ENCODE data around the gene PPOX.

The PPOX gene

GRCh38 chr1:161196521-161197451, 30.6 kb downstream of the PPOX start:
- no peak for DNase-seq (ENCODE audit: extremely low read depth in 1 of 2, low read depth in 1 of 2)

- no peak for DNase-seq (ENCODE audit: extremely low read depth in 1 of 2, low read depth in 1 of 2)
These were observed 31.5 kb downstream of the PPOX start for GRCh38 chr1:161197560-161198193.

DNA sequence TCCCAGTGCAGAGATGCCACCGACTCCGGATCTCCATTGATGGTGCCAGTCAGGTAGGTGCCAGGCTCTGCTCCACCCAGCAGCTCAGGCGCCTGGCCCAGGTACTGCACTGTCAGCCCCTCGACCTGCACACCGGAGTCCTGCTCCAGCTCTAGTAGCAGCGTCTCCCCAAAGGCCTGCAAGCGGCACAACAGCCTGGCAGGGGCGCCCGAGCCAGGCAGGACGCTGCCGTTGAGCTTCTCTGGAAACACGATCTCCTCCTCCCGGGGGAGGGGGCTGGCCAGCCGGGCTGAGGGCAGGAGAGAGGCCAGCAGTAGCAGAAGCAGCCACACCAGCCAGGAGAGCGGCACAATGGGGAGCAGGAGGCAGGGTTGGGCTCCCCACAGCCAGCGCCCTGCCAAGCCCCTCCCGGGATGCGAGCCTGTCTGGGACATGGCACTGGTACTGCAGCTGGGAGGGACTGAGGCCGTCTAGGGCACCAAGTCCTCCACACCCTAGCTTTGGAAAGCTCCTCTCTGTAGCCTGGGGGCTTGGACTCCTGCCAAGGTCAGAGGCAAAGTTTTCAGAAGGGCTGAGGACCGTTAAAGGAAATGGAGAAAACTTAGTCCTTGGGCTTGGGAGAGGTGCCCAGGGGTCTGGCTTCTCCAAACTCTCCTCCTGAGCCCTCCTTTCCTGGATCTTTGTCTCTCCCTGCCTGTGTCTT, 32.1 kb downstream of the PPOX start:
- DNase-seq (ENCODE audit: extremely low read depth in 1 of 2, low read depth in 1 of 2), result no peak

- no peak for DNase-seq (ENCODE audit: extremely low read depth in 1 of 2, low read depth in 1 of 2)
These were observed 32.7 kb downstream of the PPOX start, which contains the start of gene ADAMTS4 for GRCh38 chr1:161198897-161199431. TSS of gene ADAMTS4 (minus strand) at chr1:161199054. CDS start at chr1:161198627, 427 bp downstream.

DNA sequence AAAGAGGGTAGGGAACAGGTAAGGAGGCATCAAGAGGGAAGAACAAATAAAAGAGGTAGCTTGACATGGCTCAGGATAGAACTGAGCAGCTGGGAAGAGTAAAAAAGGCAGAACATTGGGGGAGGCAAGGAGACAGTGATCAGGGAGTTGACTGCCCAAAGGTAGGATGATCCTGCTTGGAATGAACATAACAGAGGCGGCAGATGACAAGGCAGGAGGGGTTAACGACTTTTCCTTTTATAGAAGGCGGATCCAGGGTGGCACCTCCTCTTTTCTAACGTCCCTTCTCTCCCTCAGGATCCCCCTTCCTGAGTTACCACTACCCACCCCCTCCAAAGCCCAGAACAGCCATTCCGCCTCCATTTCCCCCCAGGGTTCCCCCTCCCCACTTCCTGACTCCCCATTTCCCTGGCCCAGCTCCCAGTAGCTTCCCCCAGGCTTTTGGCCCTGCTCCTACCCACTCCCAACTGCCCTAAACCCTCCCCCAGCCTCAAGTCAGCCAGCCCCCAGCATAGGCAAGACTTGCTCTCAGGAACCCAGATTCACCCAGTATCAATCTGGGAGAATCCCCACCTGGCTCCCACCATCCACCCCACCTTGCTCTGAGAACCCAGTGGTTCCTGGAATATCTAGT, 33.4 kb downstream of the PPOX start:
- DNase-seq (ENCODE audit: extremely low read depth in 1 of 2, low read depth in 1 of 2), result no peak

- no peak for DNase-seq (ENCODE audit: extremely low read depth in 1 of 2, low read depth in 1 of 2)
These were observed 34.3 kb downstream of the PPOX start for GRCh38 chr1:161200421-161200991.

DNA sequence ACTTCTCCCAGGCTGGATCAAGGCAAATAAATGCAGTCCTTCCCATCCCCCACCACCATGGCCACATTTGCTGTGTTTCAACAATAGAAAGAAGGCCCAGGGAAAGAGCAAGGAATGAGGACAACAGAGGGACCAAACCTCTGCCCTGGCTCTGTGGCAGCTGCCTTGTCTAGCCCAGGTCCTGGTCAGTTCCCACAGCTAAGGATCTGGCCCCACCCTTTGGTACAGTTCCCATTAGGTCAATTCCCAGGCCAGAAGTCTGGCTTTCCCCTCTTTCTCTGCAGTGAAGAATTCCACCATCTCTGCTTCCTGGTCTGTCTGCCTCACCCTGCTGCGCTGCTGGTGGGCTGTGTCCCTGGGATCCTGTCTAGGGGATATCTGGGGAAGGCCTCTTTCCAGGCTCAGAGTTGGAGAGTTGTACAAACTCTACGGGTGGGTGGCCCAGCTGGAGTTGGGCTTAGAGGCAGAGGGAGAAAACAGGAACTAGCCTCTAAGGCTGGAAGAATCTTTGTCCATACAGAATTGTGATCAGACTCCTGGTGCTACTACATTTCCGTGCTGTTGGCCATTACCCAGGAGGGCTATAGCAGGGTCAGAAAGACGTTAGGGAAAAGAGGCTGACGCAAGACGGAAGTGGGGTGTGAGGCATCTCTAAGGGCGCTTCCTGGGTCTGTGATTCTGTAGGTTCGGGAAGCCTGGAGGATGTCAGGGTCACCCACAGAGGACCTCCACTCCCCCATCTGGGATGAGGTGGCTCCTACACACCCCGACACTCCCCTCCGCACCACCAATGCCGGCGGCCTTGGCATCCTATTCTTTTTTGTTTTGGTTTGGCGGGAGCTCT, 35.0 kb downstream of the PPOX start:
- no peak for DNase-seq (ENCODE audit: extremely low read depth in 1 of 2, low read depth in 1 of 2)

- DNase-seq (ENCODE audit: extremely low read depth in 1 of 2, low read depth in 1 of 2), result peak; percentile 88 to 96
These were observed 35.8 kb downstream of the PPOX start, which contains the start of gene NDUFS2 for GRCh38 chr1:161201836-161202712. TSS of gene NDUFS2 (plus strand) at chr1:161202367. CDS start at chr1:161202386, 19 bp downstream.

- DNase-seq (ENCODE audit: extremely low read depth in 1 of 2, low read depth in 1 of 2), result no peak
These were observed 40.4 kb downstream of the PPOX start for GRCh38 chr1:161206411-161207140.

DNA sequence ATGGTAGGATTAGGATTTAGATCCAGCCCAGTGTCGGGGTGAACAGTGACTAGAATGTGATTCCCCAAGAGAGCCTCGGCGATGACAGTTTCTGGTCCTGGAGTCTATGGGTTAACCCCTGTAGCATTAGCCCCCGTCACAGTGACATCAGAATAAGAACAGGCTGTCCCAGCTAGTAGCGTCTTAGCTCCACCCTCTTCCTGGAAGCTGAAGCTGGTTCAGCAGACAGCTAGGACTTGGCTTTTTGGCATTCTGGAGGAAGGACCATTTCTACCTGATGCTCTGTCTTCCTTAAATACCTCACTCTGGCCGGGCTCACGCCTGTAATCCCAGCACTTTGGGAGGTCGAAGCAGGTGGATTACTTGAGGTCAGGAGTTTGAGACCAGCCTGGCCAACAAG, 40.9 kb downstream of the PPOX start:
- no peak for DNase-seq (ENCODE audit: extremely low read depth in 1 of 2, low read depth in 1 of 2)

GRCh38 chr1:161209790-161210409, 43.7 kb downstream of the PPOX start:
- DNase-seq (ENCODE audit: extremely low read depth in 1 of 2, low read depth in 1 of 2), result peak; percentile 37 to 60

DNA sequence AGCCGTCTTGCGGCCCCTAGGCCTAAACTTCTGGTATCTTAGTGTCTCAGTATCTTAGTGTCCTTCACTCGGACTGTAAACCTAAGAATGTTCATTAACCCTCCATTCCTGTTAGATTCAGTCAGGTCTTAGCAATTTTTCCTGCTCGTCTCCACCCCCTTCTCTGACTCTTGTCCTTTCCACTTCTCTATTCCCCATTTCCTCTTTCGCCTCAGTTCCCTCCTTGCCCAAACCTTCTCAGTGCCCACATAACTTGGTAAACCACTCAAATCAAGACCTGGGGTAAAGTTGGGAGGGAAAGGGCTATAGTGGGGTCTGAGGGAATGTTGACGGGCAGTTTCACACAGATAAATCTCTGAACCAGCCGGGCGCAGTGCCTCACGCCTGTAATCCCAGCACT, 48.1 kb downstream of the PPOX start:
- DNase-seq (ENCODE audit: extremely low read depth in 1 of 2, low read depth in 1 of 2), result no peak

DNA sequence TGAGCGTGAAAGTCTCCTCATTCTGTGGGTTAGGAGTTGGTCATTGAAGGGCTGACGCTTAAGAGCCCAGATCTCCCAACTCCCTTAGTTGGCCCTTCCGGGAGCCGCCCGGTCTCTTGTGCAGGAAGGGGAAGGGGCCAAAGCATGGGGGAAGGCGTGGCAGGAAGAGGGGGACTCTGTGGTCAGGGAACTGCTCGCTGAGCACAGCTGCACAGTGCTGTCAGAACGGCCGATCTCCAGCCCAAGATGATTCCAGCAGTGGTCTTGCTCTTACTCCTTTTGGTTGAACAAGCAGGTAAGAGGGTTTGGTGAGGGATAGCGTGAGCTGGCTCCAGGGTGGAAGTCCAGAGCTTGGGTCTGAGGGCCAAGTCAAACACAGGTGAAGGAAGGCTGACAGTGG, 48.9 kb downstream of the PPOX start, which contains the start of gene FCER1G:
FCER1G (plus strand) TSS at position 220 of the 400 bp plus-strand sequence; CDS start at position 247, 27 bp downstream.
- DNase-seq (ENCODE audit: extremely low read depth in 1 of 2, low read depth in 1 of 2), result no peak

DNA sequence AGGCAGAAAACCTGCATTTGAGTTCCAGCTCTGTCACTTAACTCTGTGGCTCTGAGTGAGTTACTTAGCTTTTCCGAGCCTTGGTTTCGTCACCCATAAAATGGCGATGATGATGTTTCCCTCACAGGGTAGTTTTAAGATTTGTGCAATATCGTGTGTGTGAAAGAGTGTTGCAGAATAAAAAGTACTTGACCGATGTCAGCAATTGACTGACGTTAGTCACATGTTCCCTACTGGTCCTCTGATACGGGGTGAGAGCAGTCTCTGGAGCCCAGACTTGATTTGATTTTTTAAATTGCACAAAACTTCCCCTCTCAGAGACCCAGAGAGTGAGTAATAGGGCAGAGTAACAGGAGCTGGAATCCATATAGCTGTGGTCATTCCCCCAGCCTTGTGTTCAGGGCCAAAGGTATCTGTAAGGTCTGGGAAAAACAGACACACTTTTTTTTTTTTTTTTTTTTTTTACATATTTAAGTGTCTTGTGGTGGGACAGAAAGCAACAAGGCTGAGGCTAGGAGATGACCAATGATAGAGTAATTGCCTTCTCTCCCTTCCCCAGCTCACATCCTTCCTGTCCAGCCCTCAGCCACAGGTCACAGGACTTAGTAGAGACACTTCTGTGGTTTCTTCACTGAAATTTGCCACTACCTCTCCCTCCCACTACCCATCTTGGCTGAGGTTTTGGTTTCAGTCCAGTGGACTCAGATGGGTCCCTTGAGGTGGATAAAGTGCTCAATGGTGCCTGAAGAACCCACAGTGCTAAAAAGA, 50.9 kb downstream of the PPOX start:
- DNase-seq (ENCODE audit: extremely low read depth in 1 of 2, low read depth in 1 of 2), result no peak

- no peak for DNase-seq (ENCODE audit: extremely low read depth in 1 of 2, low read depth in 1 of 2)
These were observed 51.6 kb downstream of the PPOX start for GRCh38 chr1:161217831-161218230.

- DNase-seq (ENCODE audit: extremely low read depth in 1 of 2, low read depth in 1 of 2), result no peak
These were observed 52.3 kb downstream of the PPOX start for GRCh38 chr1:161218301-161219077.

Measured in stimulated activated CD8-positive, alpha-beta memory T cell treated with anti-CD3 and anti-CD28 coated beads, Interleukin-7, amount 100 ng/mL, for 48 hours (primary cell).